ENCODE data around the gene B3GALT6.

B3GALT6 gene

GRCh38 chr1:1274931-1275431, 42.9 kb downstream of the B3GALT6 start:
- Histone ChIP-seq H3K4me1 (ENCODE audit: control insufficient read depth, insufficient read depth, low read length) (0 out of 2 replicates have a peak, but pooled peaks cover 4% of the 10 kb centered on the region), H3K36me3 (ENCODE audit: control insufficient read depth in 2 of 2, insufficient read depth in 1 of 2, low read length in 2 of 2) (peaks cover 4 to 28% of the 10 kb centered on the region in 2 experiments; a peak in 2 of 3 replicates), H3K4me3 (ENCODE audit: low read depth, low read length) (no peak overlapping the region), H3K9me3 (ENCODE audit: control insufficient read depth, insufficient read depth, low read depth, low read length) (no peaks in the 10 kb centered on the region), H3K27ac (ENCODE audit: extremely low read depth, low read depth, low read length) (no peak overlapping the region)
- POLR2A ChIA-PET = no interaction called here
- CTCF ChIA-PET = interaction anchor here (0.6 to 0.8 kb wide), 2 partner anchors 8 to 11 kb away, joined by 3 read pairs; no protein-coding TSS in a partner anchor
- TF ChIP-seq KLF8 (tag by site-specific recombination; IDR thresholded peaks at IDR 0.05) = no peak
- TF ChIP-seq, protein P1, sequence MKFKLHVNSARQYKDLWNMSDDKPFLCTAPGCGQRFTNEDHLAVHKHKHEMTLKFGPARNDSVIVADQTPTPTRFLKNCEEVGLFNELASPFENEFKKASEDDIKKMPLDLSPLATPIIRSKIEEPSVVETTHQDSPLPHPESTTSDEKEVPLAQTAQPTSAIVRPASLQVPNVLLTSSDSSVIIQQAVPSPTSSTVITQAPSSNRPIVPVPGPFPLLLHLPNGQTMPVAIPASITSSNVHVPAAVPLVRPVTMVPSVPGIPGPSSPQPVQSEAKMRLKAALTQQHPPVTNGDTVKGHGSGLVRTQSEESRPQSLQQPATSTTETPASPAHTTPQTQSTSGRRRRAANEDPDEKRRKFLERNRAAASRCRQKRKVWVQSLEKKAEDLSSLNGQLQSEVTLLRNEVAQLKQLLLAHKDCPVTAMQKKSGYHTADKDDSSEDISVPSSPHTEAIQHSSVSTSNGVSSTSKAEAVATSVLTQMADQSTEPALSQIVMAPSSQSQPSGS (tag by site-specific recombination; IDR thresholded peaks at IDR 0.05; ENCODE audit: low read depth) = no peak

DNA sequence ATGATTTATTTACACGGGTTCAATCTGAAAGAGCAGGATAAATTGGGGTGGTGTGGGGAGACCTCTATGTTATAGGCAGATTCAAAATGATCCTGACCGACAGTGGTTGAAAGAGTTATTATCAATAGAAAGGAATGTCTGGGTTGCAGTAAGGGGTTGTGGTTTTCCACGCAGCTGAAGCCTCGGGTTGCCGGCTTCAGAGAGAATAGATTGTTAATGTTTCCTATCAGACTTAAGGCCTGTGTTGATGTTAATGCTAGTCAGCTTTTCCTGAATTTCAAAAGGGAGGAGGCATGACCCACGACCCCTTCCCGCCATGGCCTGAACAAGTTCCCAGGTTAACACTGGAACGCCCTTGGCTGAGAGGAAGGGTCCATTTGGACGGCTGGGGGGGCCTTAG, 43.8 kb downstream of the B3GALT6 start:
- no peak overlapping the region for H3K27ac ChIP-seq (ENCODE audit: extremely low read depth, low read depth, low read length)
- CTCF ChIA-PET = interaction anchor here (0.6 to 1.2 kb wide), 2 partner anchors 7 to 15 kb away, joined by 3 to 4 read pairs; no protein-coding TSS in a partner anchor

DNA sequence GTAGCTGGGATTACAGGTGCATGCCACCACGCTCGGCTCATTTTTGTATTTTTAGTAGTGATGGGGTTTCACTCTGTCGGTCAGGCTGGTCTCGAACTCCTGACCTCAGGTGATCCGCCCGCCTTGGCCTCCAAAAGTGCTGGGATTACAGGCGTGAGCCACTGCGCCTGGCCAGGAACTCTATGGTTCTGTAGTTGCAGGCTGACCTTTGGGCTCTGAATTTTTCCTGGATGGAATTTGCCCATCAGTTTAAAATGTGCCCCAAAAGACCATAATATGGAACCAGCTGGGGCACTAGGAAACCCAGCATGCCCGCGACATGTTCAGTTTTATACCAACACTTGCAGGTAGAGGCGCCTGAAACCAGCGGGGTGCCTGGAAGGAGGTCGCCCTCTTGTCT, 46.6 kb downstream of the B3GALT6 start:
- Histone ChIP-seq H3K27ac (ENCODE audit: extremely low read depth, low read depth, low read length) (no peak overlapping the region), H3K4me1 (ENCODE audit: control insufficient read depth, insufficient read depth, low read length) (no peaks in the 10 kb centered on the region), H3K4me3 (ENCODE audit: low read depth, low read length) (no peak overlapping the region), H3K36me3 (ENCODE audit: control insufficient read depth in 2 of 2, insufficient read depth in 1 of 2, low read length in 2 of 2) (peaks cover 0 to 3% of the 10 kb centered on the region in 2 experiments; a peak in 1 of 3 replicates), H3K9me3 (ENCODE audit: control insufficient read depth, insufficient read depth, low read depth, low read length) (no peaks in the 10 kb centered on the region)
- ChIA-PET CTCF (interaction anchor here (0.6 to 1.5 kb wide), 4 partner anchors 13 to 406 kb away, joined by 3 to 10 read pairs (median 4); no protein-coding TSS in a partner anchor), POLR2A (no interaction called here)
- TF ChIP-seq KLF1 (tag by site-specific recombination; IDR thresholded peaks at IDR 0.05) = no peak
- TF ChIP-seq, protein P2, sequence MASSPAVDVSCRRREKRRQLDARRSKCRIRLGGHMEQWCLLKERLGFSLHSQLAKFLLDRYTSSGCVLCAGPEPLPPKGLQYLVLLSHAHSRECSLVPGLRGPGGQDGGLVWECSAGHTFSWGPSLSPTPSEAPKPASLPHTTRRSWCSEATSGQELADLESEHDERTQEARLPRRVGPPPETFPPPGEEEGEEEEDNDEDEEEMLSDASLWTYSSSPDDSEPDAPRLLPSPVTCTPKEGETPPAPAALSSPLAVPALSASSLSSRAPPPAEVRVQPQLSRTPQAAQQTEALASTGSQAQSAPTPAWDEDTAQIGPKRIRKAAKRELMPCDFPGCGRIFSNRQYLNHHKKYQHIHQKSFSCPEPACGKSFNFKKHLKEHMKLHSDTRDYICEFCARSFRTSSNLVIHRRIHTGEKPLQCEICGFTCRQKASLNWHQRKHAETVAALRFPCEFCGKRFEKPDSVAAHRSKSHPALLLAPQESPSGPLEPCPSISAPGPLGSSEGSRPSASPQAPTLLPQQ (tag by site-specific recombination; IDR thresholded peaks at IDR 0.05) = no peak
- TF ChIP-seq SP3 (tag by site-specific recombination; IDR thresholded peaks at IDR 0.05) = no peak
- no peak for TF ChIP-seq SETDB1 (IDR thresholded peaks at IDR 0.05; ENCODE audit: insufficient read length, low read length)
- TF ChIP-seq SCRT2 (tag by site-specific recombination; IDR thresholded peaks at IDR 0.05) = no peak
- no peak for TF ChIP-seq MYNN (tag by site-specific recombination; IDR thresholded peaks at IDR 0.05; ENCODE audit: borderline replicate concordance)

More for the DNA sequence above, 43.8 kb downstream of the B3GALT6 start:
- Histone ChIP-seq H3K4me3 (ENCODE audit: low read depth, low read length) (no peak overlapping the region), H3K9me3 (ENCODE audit: control insufficient read depth, insufficient read depth, low read depth, low read length) (no peaks in the 10 kb centered on the region), H3K4me1 (ENCODE audit: control insufficient read depth, insufficient read depth, low read length) (0 out of 2 replicates have a peak, but pooled peaks cover 4% of the 10 kb centered on the region), H3K36me3 (ENCODE audit: control insufficient read depth in 2 of 2, insufficient read depth in 1 of 2, low read length in 2 of 2) (peaks cover 4 to 20% of the 10 kb centered on the region in 2 experiments; a peak in 2 of 3 replicates)
- POLR2A ChIA-PET = interaction anchor here (1.1 kb wide), 1 partner anchor 29 kb away, joined by 3 read pairs; no protein-coding TSS in a partner anchor
- TF ChIP-seq ZNF239 (tag by site-specific recombination; IDR thresholded peaks at IDR 0.05) (no peak), ZBTB7A (tag by site-specific recombination; IDR thresholded peaks at IDR 0.05; ENCODE audit: low read depth) (no peak), HIC1 (tag by site-specific recombination; IDR thresholded peaks at IDR 0.05) (no peak), ZNF600 (tag by site-specific recombination; IDR thresholded peaks at IDR 0.05) (no peak), ZNF777 (tag by site-specific recombination; IDR thresholded peaks at IDR 0.05; ENCODE audit: borderline replicate concordance) (no peak), ZNF140 (tag by site-specific recombination; IDR thresholded peaks at IDR 0.05) (no peak), ZNF664 (tag by site-specific recombination; IDR thresholded peaks at IDR 0.05) (no peak), ZNF274 (IDR thresholded peaks at IDR 0.05; ENCODE audit: low read length) (no peak), ZNF274 (tag by site-specific recombination; IDR thresholded peaks at IDR 0.05; ENCODE audit: borderline replicate concordance) (no peak), ZBTB8A (tag by site-specific recombination; IDR thresholded peaks at IDR 0.05) (no peak), ZNF416 (tag by site-specific recombination; IDR thresholded peaks at IDR 0.05) (no peak)
- TF ChIP-seq, protein P3, sequence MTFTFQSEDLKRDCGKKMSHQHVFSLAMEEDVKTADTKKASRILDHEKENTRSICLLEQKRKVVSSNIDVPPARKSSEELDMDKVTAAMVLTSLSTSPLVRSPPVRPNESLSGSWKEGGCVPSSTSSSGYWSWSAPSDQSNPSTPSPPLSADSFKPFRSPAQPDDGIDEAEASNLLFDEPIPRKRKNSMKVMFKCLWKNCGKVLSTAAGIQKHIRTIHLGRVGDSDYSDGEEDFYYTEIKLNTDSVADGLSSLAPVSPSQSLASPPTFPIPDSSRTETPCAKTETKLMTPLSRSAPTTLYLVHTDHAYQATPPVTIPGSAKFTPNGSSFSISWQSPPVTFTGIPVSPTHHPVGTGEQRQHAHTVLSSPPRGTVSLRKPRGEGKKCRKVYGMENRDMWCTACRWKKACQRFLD (tag by site-specific recombination; IDR thresholded peaks at IDR 0.05) = no peak
